HUES64 (cell line): Measurements from ENCODE around the gene ZNF618.

ENCODE experiments used
- H3K27ac ChIP-seq: 2 replicates; pipeline ENCODE4 v1.7.0; 2013; ENCODE audit warnings: low read depth, low read length, inconsistent platforms
- H3K27me3 ChIP-seq: 2 replicates; pipeline ENCODE4 v1.6.1; 2013; ENCODE audit warnings: mild to moderate bottlenecking, low read length; ENCODE audit not compliant: insufficient read depth
- H3K36me3 ChIP-seq: 2 replicates; pipeline ENCODE4 v1.6.1; 2013; ENCODE audit warnings: mild to moderate bottlenecking, low read length; ENCODE audit not compliant: insufficient read depth
- H3K4me1 ChIP-seq: 2 replicates; pipeline ENCODE4 v1.6.1; 2013; ENCODE audit warnings: mild to moderate bottlenecking, low read length, moderate library complexity; ENCODE audit not compliant: insufficient read depth
- H3K4me3 ChIP-seq: 2 replicates; pipeline ENCODE4 v1.5.1; 2013; ENCODE audit warnings: mild to moderate bottlenecking, low read length, moderate library complexity
- H3K9ac ChIP-seq: 2 replicates; pipeline ENCODE4 v1.6.1; 2013; ENCODE audit warnings: mild to moderate bottlenecking, low read depth, low read length
- H3K9me3 ChIP-seq: 2 replicates; pipeline ENCODE4 v1.6.1; 2013; ENCODE audit warnings: low read depth, low read length; ENCODE audit not compliant: insufficient read depth
- WGBS: fragments of 150-250, 120-280 bp; methylation state at CpG from one replicate; pipeline ENCODE4 v1.1.7; 2013; ENCODE audit warnings: missing lambda C conversion rate; 5-methylcytosine and 5-hydroxymethylcytosine counted together

ZNF618 gene

DNA sequence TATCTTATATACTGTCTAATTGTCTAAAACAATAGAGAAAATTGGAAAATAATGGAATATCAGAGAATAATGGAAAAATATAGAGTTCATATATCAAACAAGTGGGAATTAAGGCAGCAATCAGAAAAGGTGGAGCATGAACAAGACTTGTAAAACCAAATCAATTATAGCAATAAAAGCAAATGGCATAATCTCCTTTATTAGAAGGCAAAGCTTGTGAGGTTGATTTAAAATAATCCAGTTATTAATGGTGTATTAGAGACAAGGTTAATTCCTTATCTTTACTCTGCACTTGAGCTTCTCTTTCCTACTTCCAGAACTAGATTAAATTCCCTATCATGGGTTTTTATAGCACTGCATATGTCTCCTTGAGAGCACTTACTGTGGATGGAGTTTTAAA is 137.9 kb downstream of the ZNF618 start:
- Histone ChIP-seq H3K36me3 (peaks cover 54% of the 10 kb centered on the region), H3K27ac (no peak overlapping the region)

DNA sequence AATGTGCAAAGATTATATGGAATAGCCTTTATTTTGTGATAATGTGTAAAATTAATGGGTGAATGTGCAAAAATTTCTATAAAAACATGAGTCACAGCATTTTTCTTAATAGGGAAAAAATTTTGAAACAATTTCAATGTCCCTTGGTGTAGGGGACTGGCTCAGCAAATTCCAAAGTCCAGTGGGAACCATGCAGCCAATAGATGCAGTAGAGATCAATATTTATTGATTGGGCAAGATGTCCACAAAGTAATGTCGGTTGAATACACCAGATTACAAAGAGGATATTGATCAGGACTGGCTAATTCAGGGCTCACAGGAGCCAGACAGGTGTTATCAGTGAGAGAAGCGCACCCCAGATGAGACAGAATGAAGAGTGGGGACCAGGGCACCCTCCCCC is 139.5 kb downstream of the ZNF618 start:
- H3K4me1 ChIP-seq: peaks cover 6% of the 10 kb centered on the region; the same call in 1 of the 2 replicates
- H3K36me3 ChIP-seq: peaks cover 62% of the 10 kb centered on the region
- 94% methylated on average over 2 of the region's 2 CpGs for WGBS
- H3K9ac ChIP-seq: no peak overlapping the region
- H3K27ac ChIP-seq: no peak overlapping the region
- no peak overlapping the region for H3K4me3 ChIP-seq
- no peaks in the 10 kb centered on the region for H3K9me3 ChIP-seq
- no peaks in the 10 kb centered on the region for H3K27me3 ChIP-seq

More for the DNA sequence above, 137.9 kb downstream of the ZNF618 start:
- Histone ChIP-seq H3K9me3 (no peaks in the 10 kb centered on the region), H3K27me3 (no peaks in the 10 kb centered on the region), H3K9ac (no peak overlapping the region), H3K4me3 (no peak overlapping the region), H3K4me1 (peaks cover 6% of the 10 kb centered on the region; the same call in 1 of the 2 replicates)

DNA sequence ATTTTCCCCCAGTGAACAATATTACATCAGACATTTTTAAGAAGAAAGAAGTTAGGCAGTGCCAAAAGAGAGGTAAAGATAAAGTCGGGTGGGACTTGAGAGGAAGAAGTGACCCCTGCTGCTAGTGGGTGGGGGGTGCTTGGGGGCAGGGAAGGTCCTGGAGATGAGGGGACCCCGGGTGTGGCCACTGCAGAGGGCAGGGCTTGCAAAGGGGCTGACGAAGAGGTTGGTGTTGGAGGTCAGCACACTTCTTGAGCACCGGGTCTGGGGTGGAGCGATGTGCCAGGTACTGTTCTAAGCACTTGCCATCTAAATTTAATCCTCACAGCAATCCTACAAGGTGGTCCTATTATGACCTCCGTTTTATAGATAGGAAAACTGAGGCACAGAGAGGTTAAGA is 140.0 kb downstream of the ZNF618 start:
- H3K4me3 ChIP-seq: no peak overlapping the region
- H3K4me1 ChIP-seq: peaks cover 6% of the 10 kb centered on the region; the same call in 1 of the 2 replicates
- H3K9ac ChIP-seq: no peak overlapping the region
- peaks cover 57% of the 10 kb centered on the region for H3K36me3 ChIP-seq
- H3K27ac ChIP-seq: no peak overlapping the region
- WGBS: 94% methylated on average over 6 of the region's 6 CpGs
- H3K27me3 ChIP-seq: no peaks in the 10 kb centered on the region
- no peaks in the 10 kb centered on the region for H3K9me3 ChIP-seq

DNA sequence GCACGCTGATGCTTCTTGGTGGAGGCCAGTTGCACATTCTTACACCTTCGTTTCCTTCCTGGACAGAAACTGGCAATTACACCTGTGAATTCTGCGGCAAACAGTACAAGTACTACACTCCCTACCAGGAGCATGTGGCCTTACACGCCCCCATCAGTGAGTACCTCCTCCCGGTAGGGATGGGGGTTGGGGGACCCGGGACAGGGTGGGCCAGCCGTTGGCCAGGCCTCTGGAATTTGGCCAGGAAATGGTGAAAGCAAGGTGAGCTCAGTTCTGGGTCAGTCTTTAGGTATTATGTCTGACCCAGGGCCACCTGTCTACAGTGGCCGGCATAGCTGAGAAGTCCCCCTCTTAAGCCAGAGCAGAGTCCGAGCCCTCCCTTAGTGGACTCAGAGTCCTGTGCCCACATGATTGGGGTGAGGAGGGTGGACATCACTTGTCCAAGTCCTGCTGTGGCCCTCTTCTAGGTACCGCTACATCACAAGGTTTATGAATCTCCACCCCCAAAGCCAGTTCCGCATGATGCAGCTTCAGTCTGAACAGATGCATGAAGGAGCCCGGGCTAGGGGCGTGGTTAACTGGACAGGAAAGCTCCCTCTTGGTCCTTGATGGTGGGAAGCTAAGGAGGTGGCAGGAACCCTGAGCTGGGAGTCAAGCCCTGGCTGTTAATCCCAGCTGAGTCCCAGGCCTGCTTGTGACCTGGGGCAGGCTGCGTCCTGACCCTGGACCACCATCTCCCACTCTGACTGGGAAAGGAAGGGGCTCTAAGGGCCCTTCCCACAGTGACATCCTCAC is 140.7 kb downstream of the ZNF618 start:
- no peaks in the 10 kb centered on the region for H3K9me3 ChIP-seq
- H3K4me1 ChIP-seq: no peaks in the 10 kb centered on the region
- H3K27me3 ChIP-seq: no peaks in the 10 kb centered on the region
- no peak overlapping the region for H3K27ac ChIP-seq
- H3K4me3 ChIP-seq: no peak overlapping the region
- H3K9ac ChIP-seq: no peak overlapping the region
- WGBS: 94% methylated on average over 14 of the region's 14 CpGs
- peaks cover 54% of the 10 kb centered on the region for H3K36me3 ChIP-seq

DNA sequence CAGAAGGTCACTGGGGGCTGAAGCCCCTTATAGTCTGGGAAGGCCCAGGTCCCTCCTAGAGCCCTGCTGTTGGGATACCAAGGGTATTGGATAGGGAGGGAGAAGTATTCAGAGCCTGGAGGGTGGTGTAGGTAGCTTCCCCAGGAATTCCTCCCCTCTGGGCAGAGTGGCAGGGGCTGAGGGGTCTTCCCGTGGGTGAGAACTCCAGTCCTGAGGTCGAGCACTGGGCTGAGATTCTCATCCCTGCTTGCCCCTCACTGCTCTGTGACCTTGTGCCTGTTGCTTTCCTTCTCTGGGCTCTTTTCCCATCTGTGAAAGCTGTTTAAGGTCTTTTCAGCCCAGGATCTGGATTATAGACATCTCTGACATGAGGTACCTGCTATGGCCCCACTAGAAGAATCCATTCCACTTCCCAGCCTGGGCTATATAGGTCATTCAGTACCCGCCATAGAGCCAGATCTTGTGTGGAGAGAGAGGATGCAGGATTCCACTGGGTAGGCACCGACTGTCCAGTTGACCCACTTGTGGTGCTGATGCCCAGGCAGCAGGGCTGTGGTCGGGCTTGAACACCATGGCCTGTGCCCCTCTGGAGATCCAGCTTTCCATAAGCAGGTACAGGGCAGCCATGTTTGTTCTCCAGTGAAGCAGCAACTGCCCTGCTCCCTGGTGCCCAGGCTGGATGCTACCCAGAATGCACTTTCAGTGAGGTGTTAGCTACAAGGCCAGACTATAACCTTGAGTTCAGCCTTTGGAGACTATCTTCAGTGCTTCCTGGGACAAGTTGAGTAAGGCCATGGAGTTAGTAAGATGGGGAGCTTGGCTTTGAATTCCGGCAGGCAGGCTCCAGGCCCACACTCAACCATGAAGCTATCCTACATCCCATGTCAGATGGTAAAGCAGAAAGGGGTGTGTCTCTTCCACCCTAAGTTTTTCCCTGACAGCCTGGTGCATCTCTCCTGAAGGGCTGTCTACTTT is 141.9 kb downstream of the ZNF618 start:
- H3K9ac ChIP-seq: no peak overlapping the region
- 90% methylated on average over 6 of the region's 6 CpGs for WGBS
- H3K9me3 ChIP-seq: peaks cover 11% of the 10 kb centered on the region; the same call in 1 of the 2 replicates
- H3K4me3 ChIP-seq: no peak overlapping the region
- H3K27me3 ChIP-seq: no peaks in the 10 kb centered on the region
- H3K4me1 ChIP-seq: no peaks in the 10 kb centered on the region
- no peak overlapping the region for H3K27ac ChIP-seq
- peaks cover 57% of the 10 kb centered on the region for H3K36me3 ChIP-seq

DNA sequence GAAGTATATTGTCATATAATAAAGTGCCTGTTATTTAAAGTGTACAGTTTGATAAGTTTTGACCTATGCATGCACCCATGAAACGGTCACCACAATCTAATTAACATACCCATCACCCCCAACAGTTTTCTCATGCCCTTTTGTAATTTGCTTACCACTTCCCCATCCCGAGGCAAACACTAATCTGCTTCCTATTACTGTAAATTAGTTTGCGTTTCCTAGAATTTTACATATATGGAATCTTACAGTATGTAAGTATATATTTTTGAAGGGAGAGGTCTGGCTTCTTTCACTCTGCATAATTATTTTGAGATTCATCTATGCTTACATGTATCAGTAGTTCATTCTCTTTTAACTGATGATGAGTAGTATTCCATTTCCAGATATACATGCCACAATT is 145.5 kb downstream of the ZNF618 start:
- no peak overlapping the region for H3K27ac ChIP-seq
- peaks cover 56% of the 10 kb centered on the region for H3K36me3 ChIP-seq
- no peak overlapping the region for H3K4me3 ChIP-seq
- WGBS: 88% methylated on average over 2 of the region's 3 CpGs
- no peaks in the 10 kb centered on the region for H3K27me3 ChIP-seq
- no peak overlapping the region for H3K9ac ChIP-seq
- no peaks in the 10 kb centered on the region for H3K4me1 ChIP-seq
- peaks cover 20% of the 10 kb centered on the region; the same call in 1 of the 2 replicates for H3K9me3 ChIP-seq

DNA sequence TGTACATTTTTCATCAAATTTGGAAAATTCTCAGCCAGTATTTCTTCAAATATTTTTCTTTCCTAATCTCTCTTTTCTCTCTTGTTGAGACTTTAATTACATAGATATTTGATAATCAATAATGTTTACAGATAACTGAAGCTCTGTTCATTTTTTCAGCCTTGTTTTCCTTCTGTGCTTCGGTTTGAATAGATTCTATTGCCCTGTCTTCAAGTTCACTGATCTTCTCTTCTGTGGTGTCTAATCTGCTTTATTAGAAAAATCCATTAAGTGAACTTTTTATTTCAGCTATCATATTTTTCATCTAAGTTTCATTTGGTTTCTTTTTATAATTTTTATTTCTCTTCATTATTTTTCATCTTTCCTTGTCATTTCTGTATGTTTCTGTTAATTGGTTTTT is 147.9 kb downstream of the ZNF618 start:
- Histone ChIP-seq H3K9me3 (peaks cover 20% of the 10 kb centered on the region; the same call in 1 of the 2 replicates), H3K27ac (no peak overlapping the region), H3K4me3 (no peak overlapping the region), H3K27me3 (no peaks in the 10 kb centered on the region), H3K36me3 (peaks cover 41% of the 10 kb centered on the region; the same call in 1 of the 2 replicates), H3K4me1 (no peaks in the 10 kb centered on the region), H3K9ac (no peak overlapping the region)
- WGBS: 100% methylated on average over 1 of the region's 1 CpG

DNA sequence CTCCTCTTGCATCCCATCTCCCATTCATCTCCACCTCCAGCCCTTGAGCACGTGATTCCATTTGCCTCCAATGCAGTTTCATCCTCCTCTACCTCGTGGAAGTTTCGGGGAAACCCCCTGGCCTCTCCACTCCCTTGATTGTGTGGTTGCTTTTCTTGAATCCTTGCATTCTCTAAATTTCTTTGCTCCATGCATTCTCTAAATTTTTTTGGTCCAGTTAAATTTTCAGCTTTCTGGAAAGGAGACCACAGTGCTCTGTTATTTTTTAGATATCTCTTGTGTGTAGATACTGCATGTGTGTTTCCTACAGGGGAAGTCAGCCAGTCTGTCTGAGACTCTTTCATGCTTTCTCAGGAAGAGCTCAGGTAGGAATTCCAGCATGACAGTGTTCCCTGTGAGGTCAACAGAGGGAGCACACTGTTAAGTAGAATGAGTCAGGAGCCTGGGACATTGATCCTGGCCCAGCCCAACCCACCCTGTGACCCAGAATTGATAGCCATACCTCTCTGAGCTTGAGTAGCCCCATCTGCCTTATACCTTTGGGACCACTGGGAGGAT is 149.2 kb downstream of the ZNF618 start:
- Histone ChIP-seq H3K9me3 (peaks cover 20% of the 10 kb centered on the region; the same call in 1 of the 2 replicates), H3K27me3 (no peaks in the 10 kb centered on the region), H3K4me3 (no peak overlapping the region), H3K9ac (no peak overlapping the region), H3K36me3 (peaks cover 36% of the 10 kb centered on the region), H3K4me1 (no peaks in the 10 kb centered on the region), H3K27ac (no peak overlapping the region)
- WGBS: 84% methylated on average over 3 of the region's 3 CpGs

DNA sequence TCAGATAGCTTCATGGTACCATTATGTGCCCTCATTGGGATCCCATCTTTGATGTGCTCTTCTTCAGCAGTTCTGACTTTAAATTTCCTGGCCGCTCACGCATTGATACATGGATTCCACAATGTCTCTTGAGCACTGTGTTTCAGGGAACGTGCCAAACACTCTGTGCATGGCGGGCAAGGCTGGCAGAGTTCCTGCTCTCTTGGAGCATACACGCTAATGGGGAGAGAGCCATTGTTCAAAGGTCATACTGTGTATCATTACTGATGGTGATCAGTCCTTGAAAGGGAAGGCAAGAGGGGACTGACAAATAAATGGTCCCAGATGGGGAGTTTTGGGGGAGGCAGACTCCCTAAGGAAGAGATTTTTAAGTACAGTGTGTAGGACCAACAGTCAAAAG is 149.7 kb downstream of the ZNF618 start:
- H3K27ac ChIP-seq: no peak overlapping the region
- no peaks in the 10 kb centered on the region for H3K27me3 ChIP-seq
- no peak overlapping the region for H3K9ac ChIP-seq
- peaks cover 20% of the 10 kb centered on the region; the same call in 1 of the 2 replicates for H3K9me3 ChIP-seq
- H3K4me1 ChIP-seq: no peaks in the 10 kb centered on the region
- 97% methylated on average over 5 of the region's 5 CpGs for WGBS
- no peak overlapping the region for H3K4me3 ChIP-seq
- peaks cover 35% of the 10 kb centered on the region for H3K36me3 ChIP-seq

DNA sequence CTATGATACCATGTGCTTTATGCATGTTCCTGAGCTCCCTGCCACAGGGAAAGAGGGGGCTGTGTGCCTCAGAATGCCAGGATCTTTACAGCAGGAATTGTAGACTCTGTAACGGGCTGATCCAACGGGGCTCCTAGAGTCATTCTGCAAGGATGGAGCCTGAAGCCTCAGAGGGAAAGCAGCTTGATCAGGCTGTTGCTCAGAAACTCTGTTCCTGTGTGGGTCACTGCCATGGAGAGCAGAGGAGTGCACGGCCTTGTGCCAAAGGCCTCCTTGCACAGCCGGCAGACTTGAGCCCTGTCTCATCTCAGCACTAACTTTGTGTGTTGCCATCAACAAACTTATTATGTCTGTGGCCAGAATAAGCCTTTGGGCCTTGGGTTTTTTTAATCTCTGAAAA is 150.2 kb downstream of the ZNF618 start:
- 97% methylated on average over 4 of the region's 4 CpGs for WGBS
- peaks cover 20% of the 10 kb centered on the region; the same call in 1 of the 2 replicates for H3K9me3 ChIP-seq

More for the DNA sequence above, 150.2 kb downstream of the ZNF618 start:
- H3K36me3 ChIP-seq: peaks cover 35% of the 10 kb centered on the region
- no peaks in the 10 kb centered on the region for H3K27me3 ChIP-seq
- H3K4me3 ChIP-seq: no peak overlapping the region
- H3K4me1 ChIP-seq: no peaks in the 10 kb centered on the region
- H3K9ac ChIP-seq: no peak overlapping the region
- H3K27ac ChIP-seq: no peak overlapping the region
